ENCODE measurements around the gene DNAAF2. TPM values are rescaled to one million over a fixed set of nuclear protein-coding genes. Genes with fewer than 3 reads are reported as not detected.
"Not testable (repeated sequence)": the region's sequence is repeated elsewhere in the genome, so short reads cannot be mapped to it uniquely, and the experiment has no call there.

The DNAAF2 gene
- total and polyA plus RNA-seq, 2 experiments from 2014 or later: 26.0 to 28.0 TPM

GRCh38 chr14:49585803-49586672 lies 49.0 kb downstream of the DNAAF2 start, which contains the start of gene RPS29:
RPS29 (minus strand) TSS chr14:49586380; CDS start chr14:49586346, 34 bp downstream.
- Histone ChIP-seq H3K27me3 (no peaks in the 10 kb centered on the region), H3K4me3 (peak within 1 kb of the TSS; percentile 84), H3K4me1 (ENCODE audit: low read depth) (peaks cover 12% of the 10 kb centered on the region), H3K27ac (peak within 1 kb of the TSS; percentile 91), H3K9me3 (ENCODE audit: low read depth) (no peaks in the 10 kb centered on the region), H3K36me3 (peaks cover 6% of the 10 kb centered on the region)
- peak; percentile 99 for DNase-seq (ENCODE audit: low read depth in 1 of 2, low spot score in 1 of 2)
- no peak for TF ChIP-seq CTCF (IDR thresholded peaks at IDR 0.05; ENCODE audit: low read depth, low read length)

- H3K27ac ChIP-seq: peak overlapping the region; percentile 91
- peak in 1 of 2 donors; percentile 37 for DNase-seq (ENCODE audit: low read depth in 1 of 2, low spot score in 1 of 2)
- peaks cover 12% of the 10 kb centered on the region for H3K4me1 ChIP-seq (ENCODE audit: low read depth)
- not testable (repeated sequence) for H3K36me3 ChIP-seq; H3K27me3 ChIP-seq; H3K9me3 ChIP-seq (ENCODE audit: low read depth)
- peak overlapping the region; percentile 84 for H3K4me3 ChIP-seq
Observed at GRCh38 chr14:49584981-49585640, 49.9 kb downstream of the DNAAF2 start.

- Histone ChIP-seq H3K36me3 (peaks cover 6% of the 10 kb centered on the region), H3K9me3 (ENCODE audit: low read depth) (no peaks in the 10 kb centered on the region), H3K27ac (peak overlapping the region; percentile 50), H3K27me3 (no peaks in the 10 kb centered on the region), H3K4me1 (ENCODE audit: low read depth) (peaks cover 12% of the 10 kb centered on the region), H3K4me3 (peak overlapping the region; percentile 84)
- no peak for TF ChIP-seq CTCF (IDR thresholded peaks at IDR 0.05; ENCODE audit: low read depth, low read length)
- DNase-seq (ENCODE audit: low read depth in 1 of 2, low spot score in 1 of 2): no peak
Observed at GRCh38 chr14:49584058-49584457, 51.0 kb downstream of the DNAAF2 start.

- Histone ChIP-seq H3K4me3 (no peak overlapping the region), H3K27me3 (no peaks in the 10 kb centered on the region), H3K4me1 (ENCODE audit: low read depth) (peaks cover 12% of the 10 kb centered on the region), H3K27ac (no peak overlapping the region), H3K9me3 (ENCODE audit: low read depth) (no peaks in the 10 kb centered on the region), H3K36me3 (peaks cover 6% of the 10 kb centered on the region)
- no peak for DNase-seq (ENCODE audit: low read depth in 1 of 2, low spot score in 1 of 2)
- no peak for TF ChIP-seq CTCF (IDR thresholded peaks at IDR 0.05; ENCODE audit: low read depth, low read length)
Observed at GRCh38 chr14:49583629-49584028, 51.4 kb downstream of the DNAAF2 start.

- no peaks in the 10 kb centered on the region for H3K27me3 ChIP-seq
- no peak overlapping the region for H3K4me3 ChIP-seq
- TF ChIP-seq CTCF (IDR thresholded peaks at IDR 0.05; ENCODE audit: low read depth, low read length): no peak
- H3K4me1 ChIP-seq (ENCODE audit: low read depth): peaks cover 17% of the 10 kb centered on the region
- H3K27ac ChIP-seq: no peak overlapping the region
- H3K9me3 ChIP-seq (ENCODE audit: low read depth): no peaks in the 10 kb centered on the region
- peaks cover 6% of the 10 kb centered on the region for H3K36me3 ChIP-seq
- DNase-seq (ENCODE audit: low read depth in 1 of 2, low spot score in 1 of 2): no peak
Observed at GRCh38 chr14:49582113-49582977, 52.7 kb downstream of the DNAAF2 start.
